Fibroblast of peridontal ligament (primary cell): ENCODE measurements around the gene DOLK.

Experiments
- DNase-seq: peaks from one replicate; pipeline ENCODE4 v3.0.0-alpha.2; 2010; ENCODE audit errors: extremely low read depth

The DOLK gene

DNA sequence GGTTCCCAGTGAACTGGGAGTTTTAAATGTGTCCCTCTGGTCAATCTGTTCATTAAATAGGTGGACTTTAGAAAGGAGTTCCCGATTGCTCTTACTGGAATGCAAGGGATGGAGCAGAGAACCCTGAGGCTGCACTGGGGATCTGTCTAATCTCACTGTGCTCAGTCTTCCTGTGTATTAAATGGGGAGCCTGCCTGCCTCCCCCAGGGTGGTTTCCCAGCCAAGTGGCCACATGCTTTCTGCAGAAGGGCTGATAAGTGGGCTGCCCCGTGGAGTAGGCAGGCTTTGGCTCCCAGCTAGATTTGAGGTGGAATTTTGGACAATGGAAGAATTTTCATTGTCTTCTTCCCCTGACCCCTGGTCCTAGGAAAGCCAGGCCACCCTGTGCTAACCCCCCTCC, 40.7 kb downstream of the DOLK start:
- no peak for DNase-seq

DNA sequence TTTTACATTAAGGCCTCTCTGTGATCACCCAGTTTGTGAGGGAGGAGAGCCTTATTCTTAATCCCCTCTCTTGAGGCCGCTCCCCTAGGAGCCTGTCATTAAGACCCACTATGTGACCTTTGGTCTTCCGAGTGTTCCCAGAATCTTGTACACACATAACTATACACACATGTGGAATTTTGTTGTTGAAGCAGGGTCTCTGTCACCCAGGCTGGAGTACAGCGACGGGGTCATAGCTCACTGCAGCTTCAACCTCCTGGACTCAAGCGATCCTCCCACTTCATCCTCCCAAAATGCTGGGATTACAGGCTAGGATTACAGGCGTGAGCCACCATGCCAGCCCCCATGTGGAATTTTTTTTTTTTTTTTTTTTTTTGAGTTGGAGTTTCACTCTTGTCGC, 41.4 kb downstream of the DOLK start:
- DNase-seq = no peak

DNA sequence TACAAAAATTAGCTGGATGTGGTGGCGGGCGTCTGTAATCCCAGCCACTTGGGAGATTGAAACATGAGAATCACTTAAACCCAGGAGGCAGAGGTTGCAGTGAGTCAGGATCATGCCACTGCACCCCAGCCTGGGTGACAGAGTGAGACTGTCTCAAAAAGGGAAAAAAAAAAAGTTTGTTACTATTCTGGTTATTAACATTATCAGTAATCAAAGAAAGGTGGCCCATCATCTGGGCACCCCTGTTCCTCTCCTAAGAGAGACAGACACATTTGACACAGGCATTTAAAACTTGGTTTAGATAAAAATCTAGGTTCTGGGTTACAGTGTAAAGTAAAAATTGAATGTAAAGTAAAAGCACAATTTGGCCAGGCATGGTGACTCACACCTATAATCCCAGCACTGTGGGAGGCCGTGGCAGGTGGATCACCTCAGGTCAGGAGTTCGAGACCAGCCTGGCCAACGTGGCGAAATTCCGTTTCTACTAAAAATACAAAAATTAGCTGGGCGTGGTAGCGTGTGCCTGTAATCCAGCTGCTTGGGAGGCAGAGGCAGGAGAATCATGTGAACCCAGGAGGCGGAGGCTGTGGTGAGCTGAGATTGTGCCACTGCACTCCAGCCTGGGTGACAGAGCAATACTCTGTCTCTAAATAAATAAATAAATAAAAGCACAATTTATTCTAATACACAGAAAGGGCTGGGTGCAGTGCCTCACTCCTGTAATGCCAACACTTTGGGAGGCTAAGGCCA, 43.4 kb downstream of the DOLK start:
- DNase-seq = no peak

DNA sequence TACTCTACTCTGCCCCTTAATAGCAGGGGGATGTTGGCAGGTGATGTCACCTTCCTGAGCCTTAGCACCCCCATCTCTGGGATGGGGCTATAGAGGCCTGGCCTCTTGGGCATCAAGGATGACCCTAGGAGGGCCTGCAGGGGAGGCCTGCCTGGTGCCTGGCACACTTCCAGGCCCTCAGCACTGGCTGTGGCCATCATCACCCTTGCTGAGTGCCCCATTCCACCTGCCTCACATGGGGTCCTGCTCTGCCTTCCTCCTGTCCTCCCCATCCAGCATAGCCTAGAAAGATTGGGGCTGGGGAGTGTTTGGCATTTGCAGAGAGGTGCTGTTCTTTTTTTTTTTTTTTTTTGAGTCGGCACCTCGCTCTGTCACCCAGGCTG, 44.3 kb downstream of the DOLK start:
- DNase-seq = no peak

DNA sequence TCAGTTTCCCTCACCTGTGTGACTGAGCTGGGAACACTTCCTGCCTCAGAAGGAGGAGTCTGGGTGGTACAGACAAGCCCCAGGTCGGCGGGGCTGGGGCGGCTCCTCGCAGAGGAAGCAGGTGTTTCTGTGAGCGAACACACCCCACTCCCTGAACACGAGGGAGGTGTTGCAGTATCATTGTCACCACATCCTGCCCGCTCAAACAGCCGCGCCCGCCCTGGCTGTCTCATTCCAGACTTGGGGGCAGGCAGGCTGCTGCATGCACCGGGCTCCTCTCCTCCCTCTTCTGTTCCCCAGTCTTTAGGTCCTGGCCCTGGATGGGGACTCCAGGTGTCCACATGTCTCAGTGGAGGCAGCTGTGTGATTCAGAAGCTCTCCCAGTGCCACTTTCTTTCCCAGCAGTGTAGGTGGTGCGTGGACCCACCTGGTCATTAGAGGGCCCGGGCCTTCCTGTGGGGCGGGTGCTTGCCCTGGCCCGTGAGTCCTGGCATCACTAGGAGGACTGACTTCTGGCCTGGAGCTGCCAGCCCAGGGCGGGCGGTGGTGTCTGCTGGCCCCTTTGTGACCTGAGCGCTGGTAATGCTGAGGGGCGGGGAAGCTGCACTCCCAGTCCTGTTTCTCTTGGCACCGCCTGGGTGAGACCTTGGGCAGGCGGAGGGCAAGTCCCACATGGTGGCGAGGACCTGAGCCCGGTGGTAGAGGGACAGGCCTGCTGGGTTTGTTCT, 44.9 kb downstream of the DOLK start:
- no peak for DNase-seq

DNA sequence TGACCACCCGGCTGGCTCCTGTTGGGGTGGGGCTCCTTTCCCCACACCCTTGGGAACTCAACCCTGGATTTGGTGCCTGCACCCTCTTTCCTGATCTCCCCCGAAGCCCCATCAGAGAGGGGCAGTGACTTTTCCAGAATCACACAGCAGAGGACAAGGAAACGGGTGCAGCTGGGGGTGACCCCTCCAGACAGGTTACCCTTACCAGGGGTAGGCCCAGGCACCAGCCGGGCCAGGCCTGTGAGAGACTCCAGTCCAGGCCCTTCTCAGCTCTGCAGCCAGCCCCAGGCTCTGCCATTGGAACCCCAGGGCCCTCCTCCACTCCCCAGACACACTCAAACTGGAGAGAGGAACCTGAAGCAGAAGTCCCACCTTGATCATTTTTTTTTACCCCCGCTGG, 45.6 kb downstream of the DOLK start:
- no peak for DNase-seq

DNA sequence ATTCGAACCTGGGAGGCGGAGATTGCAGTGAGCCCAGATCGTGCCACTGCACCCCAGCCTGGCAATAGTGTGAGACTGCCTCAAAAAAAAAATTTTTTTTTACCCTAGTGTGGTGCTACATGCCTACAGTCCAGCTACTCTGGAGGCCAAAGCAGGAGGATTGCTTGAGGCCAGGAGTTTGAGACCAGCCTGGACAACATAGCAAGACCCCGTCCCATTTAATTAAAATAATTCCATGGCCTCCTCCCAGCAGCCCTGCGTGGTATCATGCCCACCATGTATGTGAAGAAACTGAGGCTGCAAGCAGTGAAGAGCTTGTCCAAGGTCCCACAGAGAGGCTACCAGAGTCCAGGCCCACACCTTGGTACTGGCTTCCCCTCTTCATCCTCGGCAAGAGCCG, 46.0 kb downstream of the DOLK start:
- DNase-seq = no peak

DNA sequence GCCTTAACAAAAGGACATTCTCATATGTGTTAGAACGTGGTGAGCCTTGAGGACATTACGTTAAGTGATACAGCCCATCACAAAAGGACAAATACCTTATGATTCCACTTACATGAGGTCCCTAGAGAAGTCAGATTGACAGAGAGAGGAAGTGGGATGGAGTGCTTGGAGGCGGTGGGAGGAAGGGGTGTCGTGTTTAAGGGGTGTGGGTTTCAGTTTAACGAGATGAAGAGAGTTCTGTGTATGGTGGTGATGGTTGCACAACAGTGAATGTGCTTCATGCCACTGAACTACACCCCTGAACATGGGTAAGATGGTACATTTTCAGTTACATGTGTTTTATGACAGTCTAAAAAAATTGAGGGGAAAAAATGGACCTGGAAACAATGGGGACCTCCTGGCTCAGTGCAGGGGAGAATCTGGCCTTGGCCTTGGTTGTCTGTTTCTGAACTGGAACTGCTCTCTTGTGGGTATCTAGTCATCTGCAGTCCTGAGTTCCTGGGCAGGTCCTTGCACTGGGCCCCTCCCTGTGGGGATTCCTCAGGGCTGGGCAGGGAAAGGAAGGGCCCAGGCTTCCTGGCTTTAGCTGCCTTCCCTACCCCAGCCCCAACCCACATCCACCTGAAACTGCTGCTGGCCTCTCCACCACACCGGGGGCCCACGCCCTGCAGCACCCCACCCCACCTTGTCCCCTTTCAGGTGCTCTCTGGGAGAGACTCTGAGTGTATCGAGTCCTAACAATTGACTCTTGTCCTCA, 47.7 kb downstream of the DOLK start:
- no peak for DNase-seq

DNA sequence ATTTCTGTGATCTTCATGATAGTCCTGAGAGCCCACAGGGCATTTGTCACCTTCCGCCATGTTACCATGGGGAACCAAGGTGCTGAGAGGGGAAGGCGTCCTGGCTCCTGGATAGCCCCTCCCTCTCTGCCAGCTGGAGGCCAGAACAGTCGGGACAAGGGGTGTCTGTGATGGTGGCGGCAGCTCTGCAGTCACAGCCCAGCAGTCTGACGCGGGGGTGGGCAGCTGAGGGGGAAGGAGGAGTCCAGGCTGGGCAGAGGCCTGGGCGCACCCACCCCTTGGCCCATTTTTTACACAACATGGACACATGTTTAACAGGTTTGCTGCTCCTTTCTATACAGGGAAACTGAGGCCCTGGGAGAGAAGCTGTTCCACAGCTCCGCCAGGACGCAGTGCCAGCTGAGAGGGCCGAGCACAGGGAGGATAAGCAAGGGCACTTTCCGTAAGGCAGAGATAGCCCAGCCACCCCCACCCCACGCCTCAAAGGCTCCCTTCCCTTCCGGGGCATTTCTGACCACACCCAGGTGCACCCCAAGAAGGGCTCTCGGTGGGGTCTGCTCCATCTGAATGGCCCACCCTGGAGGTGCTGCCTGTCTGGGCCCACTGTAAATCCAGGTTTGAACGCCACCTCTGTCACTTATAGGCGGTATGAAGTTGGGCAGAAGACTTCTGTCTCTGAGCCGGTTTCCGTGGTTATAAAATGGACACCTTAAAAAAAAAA, 48.4 kb downstream of the DOLK start:
- no peak for DNase-seq

DNA sequence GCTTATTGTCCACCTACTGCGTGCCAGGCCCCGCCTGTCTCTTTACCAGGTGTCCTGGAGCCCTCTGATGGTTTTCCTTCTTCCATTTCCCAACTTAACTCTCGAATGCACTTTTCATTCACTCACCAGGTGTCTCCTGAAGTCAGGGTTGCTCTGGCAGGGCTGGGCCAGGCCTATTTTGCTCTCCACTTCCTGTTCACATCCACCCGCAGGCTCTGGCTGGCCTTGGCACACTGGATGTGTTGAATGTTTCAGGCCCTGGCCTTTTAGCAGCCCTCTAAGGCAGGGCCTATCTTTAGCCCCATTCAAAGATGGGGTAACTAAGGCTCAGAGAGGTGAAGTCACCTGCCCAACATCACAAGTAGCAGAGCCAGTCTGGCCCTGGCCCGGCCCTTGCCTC, 49.0 kb downstream of the DOLK start:
- DNase-seq = no peak

DNA sequence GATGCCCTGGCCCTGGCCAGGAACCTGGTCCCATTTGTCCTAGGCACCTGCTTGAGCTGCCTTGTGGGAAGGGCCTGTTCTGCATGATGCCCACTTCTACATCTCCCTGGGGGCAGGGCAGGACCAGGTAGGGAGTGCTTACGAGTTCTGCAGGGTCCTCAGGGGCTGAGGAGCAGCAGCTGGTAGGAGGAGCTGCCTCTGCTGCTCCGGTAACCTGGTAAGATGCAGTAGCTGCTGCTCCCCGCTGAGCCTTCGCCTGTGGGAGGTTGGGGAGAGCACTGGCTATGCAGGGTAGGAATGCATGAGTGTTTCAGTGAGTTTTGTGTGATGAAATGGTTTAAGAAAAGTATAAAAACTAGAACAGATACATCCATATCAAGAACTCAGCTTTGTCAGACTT, 51.8 kb downstream of the DOLK start:
- DNase-seq = no peak
